Measurements from ENCODE around the gene CACNA1A.

- TF ChIP-seq POLR2A (IDR thresholded peaks at IDR 0.05) (no peak), CTCF (IDR thresholded peaks at IDR 0.05) (no peak)
These were observed 106.0 kb downstream of the CACNA1A start for GRCh38 chr19:13400296-13400695.
